ENCODE results near the gene KRTAP10-11. TPM values are rescaled to one million over a fixed set of nuclear protein-coding genes. Genes with fewer than 3 reads are reported as not detected.

The KRTAP10-11 gene
- total RNA-seq, 3 donors from 2014 or later, result not detected

- Histone ChIP-seq H3K9me3 (peaks cover 16 to 33% of the 10 kb centered on the region in 2 donors), H3K4me1 (no peaks in the 10 kb centered on the region), H3K27ac (no peak overlapping the region), H3K27me3 (peaks cover 0 to 53% of the 10 kb centered on the region in 2 donors), H3K36me3 (no peaks in the 10 kb centered on the region), H3K4me3 (no peak overlapping the region)
- no peak for TF ChIP-seq POLR2A (IDR thresholded peaks at IDR 0.05)
- DNase-seq (ENCODE audit: low spot score in 2 of 2), result no peak
- intact Hi-C loops (cut with DNase I; ENCODE audit: low total_unique reads), result no loop called here
Measured at GRCh38 chr21:44643741-44644310, 2.4 kb upstream of the KRTAP10-11 start.

- peaks cover 0 to 50% of the 10 kb centered on the region in 2 donors for H3K27me3 ChIP-seq
- H3K27ac ChIP-seq, result no peak overlapping the region
- H3K4me1 ChIP-seq, result no peaks in the 10 kb centered on the region
- H3K4me3 ChIP-seq, result no peak overlapping the region
- peaks cover 16 to 33% of the 10 kb centered on the region in 2 donors for H3K9me3 ChIP-seq
- TF ChIP-seq CTCF (IDR thresholded peaks at IDR 0.05) (no peak), POLR2A (IDR thresholded peaks at IDR 0.05) (no peak), POLR2AphosphoS5 (IDR thresholded peaks at IDR 0.05) (no peak)
- intact Hi-C loops (cut with DNase I; ENCODE audit: low total_unique reads), result no loop called here
- DNase-seq (ENCODE audit: low spot score in 2 of 2), result no peak
- H3K36me3 ChIP-seq, result no peaks in the 10 kb centered on the region
Measured at GRCh38 chr21:44644878-44645277, 1.3 kb upstream of the KRTAP10-11 start.

- H3K9me3 ChIP-seq, result peaks cover 16 to 23% of the 10 kb centered on the region in 2 donors
- DNase-seq (ENCODE audit: low spot score in 2 of 2), result no peak
- intact Hi-C loops (cut with DNase I; ENCODE audit: low total_unique reads), result no loop called here
- H3K27ac ChIP-seq, result no peak overlapping the region
- TF ChIP-seq POLR2A (IDR thresholded peaks at IDR 0.05), result no peak
- H3K4me3 ChIP-seq, result no peak overlapping the region
- no peaks in the 10 kb centered on the region for H3K4me1 ChIP-seq
- peaks cover 0 to 33% of the 10 kb centered on the region in 2 donors for H3K27me3 ChIP-seq
- no peaks in the 10 kb centered on the region for H3K36me3 ChIP-seq
Measured at GRCh38 chr21:44647222-44647552, 973 bp downstream of the KRTAP10-11 start.

GRCh38 chr21:44648557-44649311, 2.5 kb downstream of the KRTAP10-11 start:
- H3K4me3 ChIP-seq, result no peak overlapping the region
- no peaks in the 10 kb centered on the region for H3K36me3 ChIP-seq
- peaks cover 0 to 33% of the 10 kb centered on the region in 2 donors for H3K27me3 ChIP-seq
- no peaks in the 10 kb centered on the region for H3K4me1 ChIP-seq
- intact Hi-C loops (cut with DNase I; ENCODE audit: low total_unique reads), result no loop called here
- DNase-seq (ENCODE audit: low spot score in 2 of 2), result no peak
- TF ChIP-seq POLR2AphosphoS5 (IDR thresholded peaks at IDR 0.05), result no peak
- TF ChIP-seq CTCF (IDR thresholded peaks at IDR 0.05), result no peak
- no peak overlapping the region for H3K27ac ChIP-seq
- peaks cover 15 to 18% of the 10 kb centered on the region in 2 donors for H3K9me3 ChIP-seq

- Histone ChIP-seq H3K27me3 (peaks cover 0 to 33% of the 10 kb centered on the region in 2 donors), H3K4me1 (no peaks in the 10 kb centered on the region), H3K9me3 (peaks cover 9 to 13% of the 10 kb centered on the region in 2 donors), H3K36me3 (no peaks in the 10 kb centered on the region), H3K4me3 (no peak overlapping the region), H3K27ac (no peak overlapping the region)
- DNase-seq (ENCODE audit: low spot score in 2 of 2), result no peak
- TF ChIP-seq POLR2A (IDR thresholded peaks at IDR 0.05) (no peak), POLR2AphosphoS5 (IDR thresholded peaks at IDR 0.05) (no peak), CTCF (IDR thresholded peaks at IDR 0.05) (no peak)
- intact Hi-C loops (cut with DNase I; ENCODE audit: low total_unique reads), result no loop called here
Measured at GRCh38 chr21:44649521-44650100, 3.4 kb downstream of the KRTAP10-11 start.

All from breast epithelium (tissue), 4 donors.